Measurements from ENCODE around the gene RPA3.

DNA sequence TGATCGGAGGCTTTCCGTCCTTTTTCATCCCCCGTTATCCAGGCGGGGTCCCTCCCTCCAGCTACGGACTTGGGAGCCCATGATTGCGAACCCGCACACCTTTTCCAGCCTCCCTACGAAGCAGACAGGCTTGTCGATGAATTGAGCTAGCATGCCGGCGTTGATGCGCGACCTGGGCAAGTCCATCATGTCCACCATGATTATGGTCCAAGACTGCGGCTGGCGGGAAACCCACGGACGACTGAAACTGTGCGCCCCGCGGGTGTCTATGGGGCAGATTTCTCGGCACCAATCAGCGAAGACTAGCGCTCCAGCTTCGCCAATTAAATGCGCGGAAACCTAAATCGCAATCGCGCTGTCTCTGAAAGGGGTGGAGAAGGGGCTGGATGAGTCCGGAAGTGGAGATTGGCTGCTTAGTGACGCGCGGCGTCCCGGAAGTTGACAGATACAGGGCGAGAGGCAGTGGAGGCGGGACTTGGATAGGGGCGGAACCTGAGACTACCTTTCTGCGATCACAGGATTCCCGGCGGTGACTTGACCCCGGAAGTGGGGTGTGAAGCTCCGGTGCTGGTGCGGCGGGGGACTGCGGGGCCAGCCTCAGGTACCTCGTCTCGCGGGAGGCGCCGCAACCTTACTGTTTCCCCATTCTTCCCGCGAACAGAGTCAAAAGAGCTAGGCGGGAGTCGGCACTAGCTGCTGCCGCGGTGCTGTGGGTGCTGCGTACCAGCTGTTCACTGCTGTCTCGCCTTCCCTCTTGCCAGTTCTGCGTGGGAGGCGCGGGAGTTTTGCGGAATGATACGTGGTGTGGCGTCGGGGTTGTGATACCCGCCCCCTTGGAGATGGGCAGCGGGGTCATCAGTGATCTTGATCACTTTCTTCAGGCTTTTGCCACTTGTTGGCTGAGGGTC lies 77.9 kb downstream of the RPA3 start, which contains the start of gene UMAD1:
- TF ChIP-seq, protein P1, sequence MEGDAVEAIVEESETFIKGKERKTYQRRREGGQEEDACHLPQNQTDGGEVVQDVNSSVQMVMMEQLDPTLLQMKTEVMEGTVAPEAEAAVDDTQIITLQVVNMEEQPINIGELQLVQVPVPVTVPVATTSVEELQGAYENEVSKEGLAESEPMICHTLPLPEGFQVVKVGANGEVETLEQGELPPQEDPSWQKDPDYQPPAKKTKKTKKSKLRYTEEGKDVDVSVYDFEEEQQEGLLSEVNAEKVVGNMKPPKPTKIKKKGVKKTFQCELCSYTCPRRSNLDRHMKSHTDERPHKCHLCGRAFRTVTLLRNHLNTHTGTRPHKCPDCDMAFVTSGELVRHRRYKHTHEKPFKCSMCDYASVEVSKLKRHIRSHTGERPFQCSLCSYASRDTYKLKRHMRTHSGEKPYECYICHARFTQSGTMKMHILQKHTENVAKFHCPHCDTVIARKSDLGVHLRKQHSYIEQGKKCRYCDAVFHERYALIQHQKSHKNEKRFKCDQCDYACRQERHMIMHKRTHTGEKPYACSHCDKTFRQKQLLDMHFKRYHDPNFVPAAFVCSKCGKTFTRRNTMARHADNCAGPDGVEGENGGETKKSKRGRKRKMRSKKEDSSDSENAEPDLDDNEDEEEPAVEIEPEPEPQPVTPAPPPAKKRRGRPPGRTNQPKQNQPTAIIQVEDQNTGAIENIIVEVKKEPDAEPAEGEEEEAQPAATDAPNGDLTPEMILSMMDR (IDR thresholded peaks at IDR 0.05) = no peak
- TF ChIP-seq POLR2A (IDR thresholded peaks at IDR 0.05) = peak in 1 of 2 donors; percentile 50

All from lower leg skin (tissue), 3 donors.